ENCODE measurements around the gene NOD2. TPM values are rescaled to one million over a fixed set of nuclear protein-coding genes. Genes with fewer than 3 reads are reported as not detected.

NOD2 gene
- total RNA-seq, 1 experiment from 2014 or later: 0.17 TPM

- H4K20me1 ChIP-seq (ENCODE audit: control insufficient read depth, insufficient read depth, insufficient read length): no peaks in the 10 kb centered on the region
- H3K36me3 Mint-ChIP-seq (ENCODE audit: insufficient read depth in 1 of 3, low read depth in 3 of 3): no peaks in the 10 kb centered on the region
- no peak overlapping the region for H3K18ac ChIP-seq (ENCODE audit: insufficient read length, low read depth, low read length)
Measured at GRCh38 chr16:50679266-50679665, 14.1 kb upstream of the NOD2 start.

More at GRCh38 chr16:50679266-50679665, 14.1 kb upstream of the NOD2 start:
- Histone ChIP-seq H3K4ac (ENCODE audit: low read depth, low read length) (no peak overlapping the region), H3K4me2 (ENCODE audit: insufficient read depth, insufficient read length, low read length) (no peak overlapping the region), H2BK12ac (ENCODE audit: insufficient read length, low read depth, low read length) (no peak overlapping the region), H2BK5ac (ENCODE audit: insufficient read length, low read length) (no peak overlapping the region), H3K56ac (ENCODE audit: insufficient read length, low read depth, low read length) (no peak overlapping the region), H2AK5ac (ENCODE audit: insufficient read length, low read length) (no peak overlapping the region), H3K27ac (ENCODE audit: insufficient read length, low read depth, low read length) (no peak overlapping the region), H3K79me2 (ENCODE audit: insufficient read depth, low read length) (no peaks in the 10 kb centered on the region), H3K79me1 (ENCODE audit: insufficient read depth, low read depth, low read length, poor library complexity, severe bottlenecking) (no peaks in the 10 kb centered on the region), H3K14ac (ENCODE audit: insufficient read depth, low read length) (no peak overlapping the region), H3K23me2 (ENCODE audit: insufficient read length, low read depth, low read length, poor library complexity, severe bottlenecking) (no peaks in the 10 kb centered on the region), H3T11ph (ENCODE audit: low read length) (no peak overlapping the region), H3K9me3 (ENCODE audit: control insufficient read depth, low read depth, low read length) (no peaks in the 10 kb centered on the region), H3K9ac (ENCODE audit: extremely low read depth, insufficient read length, low read length) (no peak overlapping the region), H2BK15ac (ENCODE audit: low read depth, low read length) (no peak overlapping the region), H4K8ac (replicated peaks; ENCODE audit: insufficient read length, low read depth, low read length) (no peak overlapping the region), H3K4me1 (ENCODE audit: insufficient read depth, low read length) (no peaks in the 10 kb centered on the region), H3K23ac (ENCODE audit: insufficient read length, low read depth, low read length) (no peak overlapping the region), H2BK20ac (ENCODE audit: low read depth, low read length, poor library complexity, severe bottlenecking) (no peak overlapping the region), H3K27me3 (ENCODE audit: insufficient read depth, low read length) (no peaks in the 10 kb centered on the region), H2AFZ (ENCODE audit: low read length) (no peak overlapping the region), H2BK120ac (ENCODE audit: low read depth, low read length, poor library complexity, severe bottlenecking) (no peak overlapping the region), H4K5ac (ENCODE audit: insufficient read length, low read depth, low read length) (no peak overlapping the region), H4K91ac (ENCODE audit: insufficient read length, low read depth, low read length) (no peak overlapping the region)
- Mint-ChIP-seq H3K4me3 (no peak overlapping the region), H3K4me1 (no peaks in the 10 kb centered on the region), H3K9me3 (no peaks in the 10 kb centered on the region), H3K27ac (no peak overlapping the region; a peak in 1 of 7 replicates), H3K27me3 (ENCODE audit: low read depth) (peaks cover 2% of the 10 kb centered on the region)
- TF ChIP-seq, protein P1, sequence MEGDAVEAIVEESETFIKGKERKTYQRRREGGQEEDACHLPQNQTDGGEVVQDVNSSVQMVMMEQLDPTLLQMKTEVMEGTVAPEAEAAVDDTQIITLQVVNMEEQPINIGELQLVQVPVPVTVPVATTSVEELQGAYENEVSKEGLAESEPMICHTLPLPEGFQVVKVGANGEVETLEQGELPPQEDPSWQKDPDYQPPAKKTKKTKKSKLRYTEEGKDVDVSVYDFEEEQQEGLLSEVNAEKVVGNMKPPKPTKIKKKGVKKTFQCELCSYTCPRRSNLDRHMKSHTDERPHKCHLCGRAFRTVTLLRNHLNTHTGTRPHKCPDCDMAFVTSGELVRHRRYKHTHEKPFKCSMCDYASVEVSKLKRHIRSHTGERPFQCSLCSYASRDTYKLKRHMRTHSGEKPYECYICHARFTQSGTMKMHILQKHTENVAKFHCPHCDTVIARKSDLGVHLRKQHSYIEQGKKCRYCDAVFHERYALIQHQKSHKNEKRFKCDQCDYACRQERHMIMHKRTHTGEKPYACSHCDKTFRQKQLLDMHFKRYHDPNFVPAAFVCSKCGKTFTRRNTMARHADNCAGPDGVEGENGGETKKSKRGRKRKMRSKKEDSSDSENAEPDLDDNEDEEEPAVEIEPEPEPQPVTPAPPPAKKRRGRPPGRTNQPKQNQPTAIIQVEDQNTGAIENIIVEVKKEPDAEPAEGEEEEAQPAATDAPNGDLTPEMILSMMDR (conservative IDR thresholded peaks at IDR 0.05): no peak
- no CpG with 5 or more reads among the region's 14 CpGs for WGBS (ENCODE audit: extremely low coverage, insufficient read length, low lambda C conversion rate)
- DNase-seq: no peak

Data from H9 (cell line).